Endothelial cell of umbilical vein (primary cell): ENCODE measurements around the gene CDT1. TPM values are rescaled to one million over a fixed set of nuclear protein-coding genes. Genes with fewer than 3 reads are reported as not detected.

ENCODE experiments used
- BruUV-seq: library from RNA; stranded (reverse); fragments of 400-500 nt; replicated peaks from 2 replicates; lab custom pipeline; 2021; lab: Mats Ljungman, UMichigan
- CTCF ChIA-PET: fragments of 300-600, 350-600 bp; sonication (Branson Sonifier 250); formaldehyde crosslinking; loops from one replicate; lab custom pipeline; 2021; ENCODE audit warnings: antibody characterized with exemption, inconsistent platforms; lab: Charles Lee
- POLR2A ChIA-PET: fragments of 300-600, 350-600 bp; sonication (Branson Sonifier 250); formaldehyde crosslinking; loops from one replicate; lab custom pipeline; 2021; ENCODE audit warnings: antibody characterized with exemption, inconsistent platforms; lab: Charles Lee
- DNase-seq: peaks from one replicate; pipeline ENCODE4 v3.0.0-alpha.2; 2011; ENCODE audit warnings: low read depth, low spot score
- FAIRE-seq: peaks from 2 replicates; lab custom pipeline; 2011; peaks lifted over from hg19 to GRCh38; lab: Jason Lieb, UNC
- H2AFZ ChIP-seq: 2 replicates; pipeline ENCODE4 v1.6.0; 2012; ENCODE audit warnings: low read depth, low read length, control low read depth, inconsistent platforms
- H3K27ac ChIP-seq: 2 replicates; pipeline ENCODE4 v1.5.1; 2011; ENCODE audit warnings: low read depth, mild to moderate bottlenecking, control low read depth, low read length, moderate library complexity; ENCODE audit not compliant: insufficient read depth
- H3K27me3 ChIP-seq, 2 experiments: 2 replicates each; pipeline versions ENCODE4 v1.6.0 to v1.6.1; 2011; ENCODE audit warnings: low read length in 2 of 2, mixed read lengths in 1 of 2; ENCODE audit not compliant: control insufficient read depth in 2 of 2, insufficient read depth in 2 of 2
- H3K36me3 ChIP-seq, 2 experiments: 2 replicates in 1 of 2; 3 replicates in 1 of 2; pipeline ENCODE4 v1.5.1; 2011; ENCODE audit warnings: low read length in 2 of 2, mild to moderate bottlenecking in 1 of 2, moderate library complexity in 1 of 2; ENCODE audit not compliant: control insufficient read depth in 2 of 2, insufficient read depth in 2 of 2; ENCODE audit errors: extremely low read depth in 1 of 2
- H3K4me1 ChIP-seq: 3 replicates; pipeline ENCODE4 v1.5.1; 2011; ENCODE audit warnings: mild to moderate bottlenecking, low read length; ENCODE audit not compliant: control insufficient read depth, insufficient read depth; ENCODE audit errors: extremely low read depth
- H3K4me2 ChIP-seq: 2 replicates; pipeline ENCODE4 v1.6.1; 2011; ENCODE audit warnings: low read length, control low read depth, mixed read lengths; ENCODE audit not compliant: insufficient read depth
- H3K4me3 ChIP-seq, 3 experiments: fragments of 200-600 bp in 1 of 3; sonication (generic), shearing (Covaris generic) in 1 of 3; replicated peaks in 1 of 3; 2 replicates each; pipeline ENCODE4 v1.5.1; 2011 to 2016; ENCODE audit warnings: control low read depth in 3 of 3, low read length in 3 of 3, mild to moderate bottlenecking in 2 of 3, inconsistent platforms in 1 of 3, low read depth in 1 of 3, moderate library complexity in 1 of 3; ENCODE audit not compliant: insufficient read depth in 1 of 3
- H3K79me2 ChIP-seq: 2 replicates; pipeline ENCODE4 v1.6.0; 2012; ENCODE audit warnings: low read length, inconsistent platforms; ENCODE audit not compliant: control insufficient read depth, insufficient read depth
- H3K9ac ChIP-seq: replicated peaks from 2 replicates; pipeline ENCODE3; 2011; ENCODE audit warnings: low read length, control low read depth; ENCODE audit not compliant: insufficient read depth; ENCODE audit errors: extremely low read depth
- H3K9me1 ChIP-seq: replicated peaks from 3 replicates; pipeline ENCODE4 v1.6.0; 2011; ENCODE audit warnings: mild to moderate bottlenecking, low read length; ENCODE audit not compliant: control insufficient read depth, insufficient read depth; ENCODE audit errors: extremely low read depth
- H3K9me3 ChIP-seq: replicated peaks from 2 replicates; pipeline ENCODE4 v1.5.1; 2012; ENCODE audit warnings: low read length, inconsistent platforms; ENCODE audit not compliant: control insufficient read depth, insufficient read depth
- H4K20me1 ChIP-seq: replicated peaks from 2 replicates; pipeline ENCODE3; 2011; ENCODE audit warnings: mild to moderate bottlenecking, low read length; ENCODE audit not compliant: control insufficient read depth, insufficient read depth; ENCODE audit errors: extremely low read depth
- EZH2 ChIP-seq: IDR thresholded peaks from 2 replicates; pipeline ENCODE4 v1.6.1; 2012; ENCODE audit warnings: borderline replicate concordance, low read depth, mild to moderate bottlenecking, moderate library complexity, low read length, inconsistent platforms; ENCODE audit not compliant: severe bottlenecking
- FOS ChIP-seq: IDR thresholded peaks from 2 replicates; pipeline ENCODE4 v1.6.1; 2011; ENCODE audit warnings: mild to moderate bottlenecking, low read length, moderate library complexity, borderline replicate concordance; ENCODE audit not compliant: insufficient read depth
- GATA2 ChIP-seq: IDR thresholded peaks from 2 replicates; pipeline ENCODE4 v1.7.0; 2011; ENCODE audit warnings: low read depth, mild to moderate bottlenecking, moderate library complexity, mixed read lengths, low read length; ENCODE audit not compliant: insufficient read length, insufficient read depth
- JUN ChIP-seq: IDR thresholded peaks from 2 replicates; pipeline ENCODE4 v1.6.1; 2011; ENCODE audit warnings: borderline replicate concordance, low read depth; ENCODE audit not compliant: insufficient read length, insufficient read depth
- MYC ChIP-seq: IDR thresholded peaks from one replicate; pipeline ENCODE4 v1.6.1; 2011; ENCODE audit warnings: mild to moderate bottlenecking, low read depth, low read length
- POLR2A ChIP-seq: IDR thresholded peaks from 2 replicates; pipeline ENCODE4 v1.6.1; 2012; ENCODE audit warnings: low read depth, mild to moderate bottlenecking, control low read depth, low read length
- POLR2AphosphoS5 ChIP-seq: IDR thresholded peaks from 2 replicates; pipeline ENCODE4 v1.6.1; 2012; ENCODE audit warnings: low read depth, mild to moderate bottlenecking, control low read depth, low read length, moderate library complexity; ENCODE audit not compliant: insufficient read depth
- dilution Hi-C: fragments of 300-500 bp; cut with MboI; formaldehyde crosslinking; loops from one replicate; pipeline ENCODE4 v1.15.0; 2019; ENCODE audit warnings: low sequenced_read_pairs; ENCODE audit not compliant: extremely low pct_ligation_motif_present
- intact Hi-C: fragments of 100-400 bp; cut with micrococcal nuclease; formaldehyde crosslinking; loops from one replicate; pipeline ENCODE4 v1.10.0; 2022
- polyA plus RNA-seq, 4 experiments: library from polyadenylated mRNA; depleted of rRNA in 3 of 4; stranded (reverse) in 3 of 4; unstranded in 1 of 4; fragments of >200 nt; gene quantifications; 2 replicates each; pipeline versions ENCODE4 v1.2.1 to v1.2.3, GENCODE V29; 2011 to 2012; ENCODE audit warnings: missing spikeins in 1 of 4
- total RNA-seq: library from RNA; stranded (reverse); gene quantifications from 2 replicates; pipeline ENCODE4 v1.2.3, GENCODE V29; 2021
- TF ChIP-seq, protein P1 (sequence below), 2 donors: IDR thresholded peaks; 1 replicate in 1 of 2; 2 replicates in 1 of 2; pipeline ENCODE4 v1.5.1; 2011; ENCODE audit warnings: low read length in 2 of 2, mild to moderate bottlenecking in 2 of 2, moderate library complexity in 2 of 2, control low read depth in 1 of 2, inconsistent platforms in 1 of 2, low read depth in 1 of 2; ENCODE audit not compliant: insufficient read depth in 1 of 2; ENCODE audit errors: extremely low read depth in 1 of 2
- TF ChIP-seq, protein P2 (sequence below): IDR thresholded peaks from 2 replicates; pipeline ENCODE4 v1.6.1; 2011; ENCODE audit not compliant: insufficient read depth, insufficient read length

CDT1 gene
- total and polyA plus RNA-seq, 2 donors (not counting 3 experiments of a cell fraction or from before 2014, with no cell fraction given), result 15.6 to 30.6 TPM

DNA sequence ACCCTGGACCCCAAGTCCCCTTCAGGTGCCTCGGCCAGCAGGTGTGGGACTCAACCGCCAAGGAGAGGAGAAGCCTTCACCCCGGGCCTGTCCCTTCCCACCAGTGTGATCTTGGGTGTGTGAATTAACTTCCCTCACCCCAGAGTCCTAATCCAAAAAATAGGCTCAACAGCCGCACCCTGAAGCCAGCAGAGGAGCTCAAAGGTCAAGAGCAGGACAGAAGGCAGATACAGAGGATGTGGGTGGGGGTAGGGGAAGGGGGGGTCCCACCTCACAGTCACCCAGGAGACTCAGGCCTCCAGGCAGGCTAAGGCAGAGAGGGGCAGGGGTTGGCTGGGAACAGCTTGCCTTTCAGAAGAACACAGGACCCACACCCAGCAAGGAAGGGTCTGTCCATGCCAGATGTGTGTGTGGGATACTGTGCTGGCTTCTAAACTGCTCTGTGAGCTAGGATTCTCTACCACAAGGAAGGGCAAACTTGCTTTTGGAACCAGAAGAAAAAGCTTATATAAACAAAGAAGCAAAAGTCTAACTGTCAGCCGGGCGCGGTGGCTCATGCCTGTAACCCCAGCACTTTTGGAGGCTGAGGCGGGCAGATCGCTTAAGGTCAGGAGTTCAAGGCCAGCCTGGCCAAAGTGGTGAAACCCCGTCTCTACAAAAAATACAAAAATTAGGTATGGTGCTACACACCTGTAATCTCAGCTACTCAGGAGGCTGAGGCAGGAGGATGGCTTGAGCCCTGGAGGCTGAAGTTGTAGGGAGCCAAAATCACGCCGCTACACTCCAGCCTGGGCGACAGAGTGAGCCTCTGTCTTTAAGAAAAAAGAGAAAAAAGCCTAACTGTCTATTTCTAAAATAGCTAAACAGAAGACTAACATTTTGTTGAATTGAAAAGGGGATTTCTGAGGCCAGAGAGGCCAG is 23.2 kb upstream of the CDT1 start:
- no TSS peak for BruUV-seq
- Histone ChIP-seq H3K4me3 (no peak overlapping the region), H3K9me3 (no peaks in the 10 kb centered on the region), H4K20me1 (no peaks in the 10 kb centered on the region), H3K36me3 (peaks cover 0 to 3% of the 10 kb centered on the region in 2 experiments), H3K27ac (no peak overlapping the region), H3K9me1 (no peaks in the 10 kb centered on the region), H3K79me2 (peaks cover 90% of the 10 kb centered on the region), H3K4me2 (no peak overlapping the region), H3K9ac (no peak overlapping the region), H3K27me3 (no peaks in the 10 kb centered on the region), H3K4me1 (peaks cover 25% of the 10 kb centered on the region), H2AFZ (no peak overlapping the region)
- peak; percentile 21 for FAIRE-seq
- intact Hi-C loops, result no loop called here
- TF ChIP-seq, protein P1, sequence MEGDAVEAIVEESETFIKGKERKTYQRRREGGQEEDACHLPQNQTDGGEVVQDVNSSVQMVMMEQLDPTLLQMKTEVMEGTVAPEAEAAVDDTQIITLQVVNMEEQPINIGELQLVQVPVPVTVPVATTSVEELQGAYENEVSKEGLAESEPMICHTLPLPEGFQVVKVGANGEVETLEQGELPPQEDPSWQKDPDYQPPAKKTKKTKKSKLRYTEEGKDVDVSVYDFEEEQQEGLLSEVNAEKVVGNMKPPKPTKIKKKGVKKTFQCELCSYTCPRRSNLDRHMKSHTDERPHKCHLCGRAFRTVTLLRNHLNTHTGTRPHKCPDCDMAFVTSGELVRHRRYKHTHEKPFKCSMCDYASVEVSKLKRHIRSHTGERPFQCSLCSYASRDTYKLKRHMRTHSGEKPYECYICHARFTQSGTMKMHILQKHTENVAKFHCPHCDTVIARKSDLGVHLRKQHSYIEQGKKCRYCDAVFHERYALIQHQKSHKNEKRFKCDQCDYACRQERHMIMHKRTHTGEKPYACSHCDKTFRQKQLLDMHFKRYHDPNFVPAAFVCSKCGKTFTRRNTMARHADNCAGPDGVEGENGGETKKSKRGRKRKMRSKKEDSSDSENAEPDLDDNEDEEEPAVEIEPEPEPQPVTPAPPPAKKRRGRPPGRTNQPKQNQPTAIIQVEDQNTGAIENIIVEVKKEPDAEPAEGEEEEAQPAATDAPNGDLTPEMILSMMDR (IDR thresholded peaks at IDR 0.05; ENCODE audit: extremely low read depth in 1 of 2, insufficient read depth in 1 of 2, low read depth in 1 of 2, low read length in 2 of 2), result no peak
- no peak for TF ChIP-seq POLR2AphosphoS5
- no peak for TF ChIP-seq GATA2
- TF ChIP-seq, protein P2, sequence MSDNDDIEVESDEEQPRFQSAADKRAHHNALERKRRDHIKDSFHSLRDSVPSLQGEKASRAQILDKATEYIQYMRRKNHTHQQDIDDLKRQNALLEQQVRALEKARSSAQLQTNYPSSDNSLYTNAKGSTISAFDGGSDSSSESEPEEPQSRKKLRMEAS, result no peak
- TF ChIP-seq POLR2A, result no peak
- TF ChIP-seq FOS, result no peak
- no peak for TF ChIP-seq JUN
- no peak for TF ChIP-seq EZH2
- no peak for TF ChIP-seq MYC
- dilution Hi-C loops, result no loop called here
- no peak for DNase-seq
- POLR2A ChIA-PET, result no interaction called here
- CTCF ChIA-PET, result interaction anchor here (0.6 to 8.2 kb wide), 6 partner anchors 12 to 78 kb away, joined by 3 to 165 read pairs (median 3); no protein-coding TSS in a partner anchor
